ENCODE results near the gene ZNF628.

GRCh38 chr19:55453511-55454260 is 22.7 kb upstream of the ZNF628 start:
- TF ChIP-seq EZH2 (IDR thresholded peaks at IDR 0.05; ENCODE audit: low read length, missing control alignments) (no peak), CTCF (conservative IDR thresholded peaks at IDR 0.05 in 1 of 2, IDR thresholded peaks at IDR 0.05 in 1 of 2; ENCODE audit: low read depth in 1 of 2, low read length in 2 of 2) (no peak)

All from fibroblast of lung (primary cell).